ENCODE results near the gene ADGRF3.
"Not testable (repeated sequence)": the region's sequence is repeated elsewhere in the genome, so short reads cannot be mapped to it uniquely, and the experiment has no call there.

Gene ADGRF3

GRCh38 chr2:26346454-26347053, at the start of gene ADGRF3:
Gene ADGRF3 (minus strand): TSS chr2:26346789. CDS start chr2:26346234, 555 bp downstream.
- DNase-seq (ENCODE audit: low spot score), result peak; percentile 71

- DNase-seq (ENCODE audit: low spot score), result no peak
Observed at GRCh38 chr2:26395394-26395793, 48.8 kb upstream of the ADGRF3 start.

- no peak for DNase-seq (ENCODE audit: low spot score)
Observed at GRCh38 chr2:26394694-26395093, 48.1 kb upstream of the ADGRF3 start.

- no peak for DNase-seq (ENCODE audit: low spot score)
Observed at GRCh38 chr2:26387189-26387588, 40.6 kb upstream of the ADGRF3 start.

- DNase-seq (ENCODE audit: low spot score), result no peak
Observed at GRCh38 chr2:26384597-26384996, 38.0 kb upstream of the ADGRF3 start.

GRCh38 chr2:26384183-26384582, 37.6 kb upstream of the ADGRF3 start:
- no peak for DNase-seq (ENCODE audit: low spot score)

GRCh38 chr2:26382564-26382963, 36.0 kb upstream of the ADGRF3 start:
- no peak for DNase-seq (ENCODE audit: low spot score)

GRCh38 chr2:26380281-26380680, 33.7 kb upstream of the ADGRF3 start:
- DNase-seq (ENCODE audit: low spot score), result no peak

GRCh38 chr2:26376799-26377198, 30.2 kb upstream of the ADGRF3 start:
- DNase-seq (ENCODE audit: low spot score), result no peak

GRCh38 chr2:26370909-26371308, 24.3 kb upstream of the ADGRF3 start:
- DNase-seq (ENCODE audit: low spot score), result not testable (repeated sequence)

- DNase-seq (ENCODE audit: low spot score), result not testable (repeated sequence)
Observed at GRCh38 chr2:26369664-26370063, 23.1 kb upstream of the ADGRF3 start.

GRCh38 chr2:26366957-26367356, 20.4 kb upstream of the ADGRF3 start:
- no peak for DNase-seq (ENCODE audit: low spot score)

GRCh38 chr2:26364669-26365068, 18.1 kb upstream of the ADGRF3 start:
- DNase-seq (ENCODE audit: low spot score), result no peak

- DNase-seq (ENCODE audit: low spot score), result no peak
Observed at GRCh38 chr2:26363958-26364357, 17.4 kb upstream of the ADGRF3 start.

- no peak for DNase-seq (ENCODE audit: low spot score)
Observed at GRCh38 chr2:26363323-26363722, 16.7 kb upstream of the ADGRF3 start.

- DNase-seq (ENCODE audit: low spot score), result no peak
Observed at GRCh38 chr2:26359886-26360473, 13.4 kb upstream of the ADGRF3 start.

- no peak for DNase-seq (ENCODE audit: low spot score)
Observed at GRCh38 chr2:26356771-26357170, 10.2 kb upstream of the ADGRF3 start.

GRCh38 chr2:26356111-26356510, 9.5 kb upstream of the ADGRF3 start:
- DNase-seq (ENCODE audit: low spot score), result no peak

GRCh38 chr2:26355038-26355995, 8.7 kb upstream of the ADGRF3 start:
- no peak for DNase-seq (ENCODE audit: low spot score)

- DNase-seq (ENCODE audit: low spot score), result not testable (repeated sequence)
Observed at GRCh38 chr2:26354469-26354868, 7.9 kb upstream of the ADGRF3 start.

- no peak for DNase-seq (ENCODE audit: low spot score)
Observed at GRCh38 chr2:26352892-26353291, 6.3 kb upstream of the ADGRF3 start.

GRCh38 chr2:26351375-26352090, 4.9 kb upstream of the ADGRF3 start:
- no peak for DNase-seq (ENCODE audit: low spot score)

Data from ecto neural progenitor cell (in vitro differentiated cells).